ENCODE data around the gene KIDINS220.

GRCh38 chr2:8877332-8877731 is 39.9 kb upstream of the KIDINS220 start:
- no peak for TF ChIP-seq GATA2 (IDR thresholded peaks at IDR 0.05; ENCODE audit: low read depth, low read length)
- TF ChIP-seq GATA3 (IDR thresholded peaks at IDR 0.05; ENCODE audit: low read depth, low read length) = no peak
